G401 (cell line): ENCODE measurements around the gene C11orf21. TPM values are rescaled to one million over a fixed set of nuclear protein-coding genes. Genes with fewer than 3 reads are reported as not detected.

Source experiments
- DNase-seq: peaks from one replicate; pipeline ENCODE4 v3.0.0-alpha.2; 2015; ENCODE audit warnings: low spot score
- in situ Hi-C: cut with HindIII; loops from 2 replicates; pipeline ENCODE4 v1.10.0; 2016; ENCODE audit warnings: low sequenced_read_pairs, mixed read lengths
- total RNA-seq: library from RNA; depleted of rRNA; stranded (reverse); fragments of >200 nt; shearing (Covaris generic); gene quantifications from 2 replicates; pipeline ENCODE4 v1.2.3, GENCODE V29; 2014

C11orf21 gene
- total RNA-seq, 1 experiment from 2014 or later = not detected

GRCh38 chr11:2276280-2277007 is 25.3 kb downstream of the C11orf21 start:
- in situ Hi-C loops = no loop called here

GRCh38 chr11:2275334-2276279 is 26.1 kb downstream of the C11orf21 start:
- in situ Hi-C loops = no loop called here
- no peak for DNase-seq

More at GRCh38 chr11:2276280-2277007, 25.3 kb downstream of the C11orf21 start:
- DNase-seq = no peak

GRCh38 chr11:2273771-2274170 is 27.9 kb downstream of the C11orf21 start:
- in situ Hi-C loops = no loop called here
- no peak for DNase-seq

- in situ Hi-C loops = no loop called here
- DNase-seq = no peak
These were observed 28.4 kb downstream of the C11orf21 start for GRCh38 chr11:2273311-2273710.

- no peak for DNase-seq
- in situ Hi-C loops = no loop called here
These were observed 28.8 kb downstream of the C11orf21 start for GRCh38 chr11:2272946-2273280.

GRCh38 chr11:2272228-2272945 is 29.3 kb downstream of the C11orf21 start:
- in situ Hi-C loops = no loop called here

GRCh38 chr11:2271327-2272227 is 30.1 kb downstream of the C11orf21 start:
- no peak for DNase-seq
- in situ Hi-C loops = no loop called here

More at GRCh38 chr11:2272228-2272945, 29.3 kb downstream of the C11orf21 start:
- DNase-seq = peak; percentile 16

- no peak for DNase-seq
- in situ Hi-C loops = no loop called here
These were observed 30.7 kb downstream of the C11orf21 start for GRCh38 chr11:2271077-2271326.

- in situ Hi-C loops = no loop called here
- DNase-seq = no peak
These were observed 31.2 kb downstream of the C11orf21 start, which contains the start of gene ASCL2 for GRCh38 chr11:2270322-2271076. TSS of gene ASCL2 (minus strand) at chr11:2270588. CDS start at chr11:2270332, 256 bp downstream.

GRCh38 chr11:2269601-2270321 is 32.0 kb downstream of the C11orf21 start:
- peak; percentile 5 for DNase-seq
- in situ Hi-C loops = no loop called here

- DNase-seq = no peak
- in situ Hi-C loops = no loop called here
These were observed 32.8 kb downstream of the C11orf21 start for GRCh38 chr11:2268729-2269600.

GRCh38 chr11:2267851-2268728 is 33.6 kb downstream of the C11orf21 start:
- DNase-seq = no peak
- in situ Hi-C loops = no loop called here

GRCh38 chr11:2267306-2267850 is 34.3 kb downstream of the C11orf21 start:
- in situ Hi-C loops = no loop called here
- DNase-seq = no peak

- DNase-seq = no peak
- in situ Hi-C loops = no loop called here
These were observed 35.0 kb downstream of the C11orf21 start for GRCh38 chr11:2266586-2267305.
